Measurements from ENCODE around the gene ALKBH6. TPM values are rescaled to one million over a fixed set of nuclear protein-coding genes. Genes with fewer than 3 reads are reported as not detected.
"Not testable (repeated sequence)": the region's sequence is repeated elsewhere in the genome, so short reads cannot be mapped to it uniquely, and the experiment has no call there.

Gene ALKBH6
- 8.5 TPM for polyA plus RNA-seq (ENCODE audit: insufficient read length)

DNA sequence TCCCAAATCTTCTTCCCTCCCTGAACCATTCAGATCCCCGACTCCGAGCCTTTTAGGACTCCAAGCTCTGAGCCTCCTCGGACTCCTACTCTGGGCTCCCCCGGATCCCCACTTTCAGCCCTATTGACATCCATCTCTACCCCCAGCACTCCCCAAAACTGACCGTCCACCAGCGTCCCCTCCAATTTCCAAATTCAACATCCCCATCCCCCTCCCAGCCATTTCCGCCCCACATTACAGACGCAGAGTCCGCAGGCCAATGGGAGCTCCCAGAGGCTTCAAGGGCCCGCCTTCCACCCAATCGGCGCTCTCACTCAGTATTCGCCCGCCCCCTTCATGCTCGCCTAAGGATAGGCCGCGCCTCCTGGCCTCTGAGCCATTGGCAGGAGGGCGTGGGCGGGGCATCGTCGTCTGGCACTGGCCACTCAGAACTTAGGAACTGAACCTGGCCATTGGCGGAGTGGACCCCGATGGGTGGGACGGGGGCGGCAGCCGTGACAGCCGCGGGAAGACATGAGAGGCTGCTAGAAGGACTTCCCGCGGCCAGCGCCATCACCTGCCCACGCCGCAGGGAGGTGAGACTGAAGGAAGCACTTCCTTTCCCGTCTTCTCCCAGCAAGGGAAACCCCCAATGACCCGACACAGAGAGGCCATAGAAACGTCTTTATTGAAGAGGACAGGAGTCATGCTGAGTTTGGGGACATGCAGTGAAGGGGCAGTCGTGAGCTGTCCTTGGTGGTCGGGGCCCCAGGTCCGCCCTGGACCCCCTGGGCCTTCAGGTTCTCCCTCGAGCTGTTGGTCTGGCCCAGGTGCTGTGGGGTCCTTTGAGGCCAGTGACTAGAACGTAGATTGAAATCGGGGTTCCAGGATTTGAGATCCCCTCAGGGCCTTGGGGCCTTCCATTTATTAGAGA is at the start of gene ALKBH6:
Gene ALKBH6, minus strand, starts transcription at position 202 of the 913 bp plus-strand sequence. CDS start 816 bp downstream, outside the sequence.
- DNase-seq (ENCODE audit: low read depth): peak; percentile 93

GRCh38 chr19:36061367-36061766 is 47.4 kb upstream of the ALKBH6 start:
- no peak for DNase-seq (ENCODE audit: low read depth)

DNA sequence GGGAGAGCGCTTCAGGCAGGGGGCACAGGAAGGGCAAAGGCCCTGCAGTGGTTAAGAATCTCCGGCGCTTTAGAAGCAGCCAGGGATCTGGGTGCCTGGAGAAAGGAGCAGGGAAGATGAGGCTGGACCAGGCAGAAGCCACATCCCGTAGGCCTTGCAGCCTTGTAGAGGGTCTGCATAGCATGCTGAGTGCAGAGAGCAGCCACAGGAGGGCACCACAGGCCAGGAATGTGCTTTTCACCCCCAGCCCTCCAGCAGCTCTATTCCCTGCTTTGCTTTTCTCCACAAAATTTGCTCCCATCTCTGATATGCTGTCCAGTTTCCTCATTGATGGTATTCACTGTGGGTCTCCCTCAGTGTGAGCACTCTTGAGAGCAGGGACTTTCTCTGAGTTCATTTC is 46.4 kb upstream of the ALKBH6 start:
- DNase-seq (ENCODE audit: low read depth): no peak

DNA sequence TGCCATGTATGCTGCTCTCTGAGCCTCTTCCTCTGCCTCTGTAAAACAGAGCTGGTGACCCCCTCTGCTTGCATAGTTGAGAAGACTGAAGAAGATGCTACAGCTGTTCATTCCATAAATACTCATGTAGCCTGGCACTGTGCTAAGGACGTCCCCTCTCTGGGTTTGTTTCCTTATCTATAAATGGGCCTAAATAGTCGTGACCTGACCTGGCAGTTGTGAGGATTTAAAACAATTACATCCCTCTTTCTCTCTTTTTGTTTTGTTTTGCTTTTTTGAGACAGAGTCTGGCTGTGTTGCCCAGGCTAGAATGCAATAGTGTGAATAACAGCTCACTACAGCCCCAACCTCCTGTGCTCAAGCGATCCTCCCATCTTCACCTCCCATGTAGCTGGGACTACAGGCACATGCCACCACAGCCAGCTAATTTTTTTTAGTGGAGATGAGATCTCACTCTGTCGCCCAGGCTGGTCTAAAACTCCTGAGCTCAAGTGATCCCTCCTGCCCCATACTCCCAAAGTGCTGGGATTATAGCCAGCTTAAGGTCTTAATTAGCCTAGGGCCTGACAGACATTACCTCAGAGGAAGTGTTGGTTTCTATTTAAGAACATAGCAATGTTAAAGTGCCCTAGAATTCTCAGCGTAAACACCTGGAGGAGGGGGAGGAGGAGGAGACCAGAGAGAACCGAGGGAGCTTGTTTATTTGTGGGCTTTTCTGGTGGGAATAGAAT is 45.3 kb upstream of the ALKBH6 start:
- DNase-seq (ENCODE audit: low read depth): no peak

DNA sequence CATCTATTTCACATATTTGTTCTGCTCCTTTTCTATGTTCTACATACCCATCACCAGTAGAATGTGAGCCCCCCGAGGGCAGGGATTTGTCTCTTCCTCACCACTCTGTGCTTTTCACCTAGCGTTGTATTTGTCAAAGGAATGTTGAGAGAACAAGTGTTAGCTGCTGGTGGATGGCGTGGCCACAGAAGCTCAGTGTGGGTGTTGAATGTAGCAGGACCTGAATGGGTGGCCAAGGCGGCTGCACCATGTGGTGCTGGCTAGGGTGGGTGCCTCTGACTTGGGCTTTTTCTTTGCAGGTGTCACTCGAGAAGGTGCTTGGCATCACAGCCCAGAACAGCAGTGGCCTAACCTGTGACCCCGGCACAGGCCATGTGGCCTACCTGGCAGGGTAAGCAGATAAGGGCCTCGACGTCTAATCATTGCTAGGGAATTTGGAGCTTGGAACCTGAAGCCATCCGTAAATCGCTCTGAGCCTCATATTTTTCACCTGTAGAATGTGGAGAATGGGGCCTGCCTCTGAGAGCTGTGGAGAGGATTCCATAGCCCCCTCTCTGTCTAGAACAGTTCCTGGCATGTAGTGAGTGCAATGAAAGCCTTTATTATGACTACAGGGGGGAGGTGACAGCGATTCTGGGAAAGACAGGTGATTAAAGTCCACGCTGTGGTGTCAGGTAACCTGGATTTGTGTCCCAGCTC is 44.6 kb upstream of the ALKBH6 start:
- no peak for DNase-seq (ENCODE audit: low read depth)

DNA sequence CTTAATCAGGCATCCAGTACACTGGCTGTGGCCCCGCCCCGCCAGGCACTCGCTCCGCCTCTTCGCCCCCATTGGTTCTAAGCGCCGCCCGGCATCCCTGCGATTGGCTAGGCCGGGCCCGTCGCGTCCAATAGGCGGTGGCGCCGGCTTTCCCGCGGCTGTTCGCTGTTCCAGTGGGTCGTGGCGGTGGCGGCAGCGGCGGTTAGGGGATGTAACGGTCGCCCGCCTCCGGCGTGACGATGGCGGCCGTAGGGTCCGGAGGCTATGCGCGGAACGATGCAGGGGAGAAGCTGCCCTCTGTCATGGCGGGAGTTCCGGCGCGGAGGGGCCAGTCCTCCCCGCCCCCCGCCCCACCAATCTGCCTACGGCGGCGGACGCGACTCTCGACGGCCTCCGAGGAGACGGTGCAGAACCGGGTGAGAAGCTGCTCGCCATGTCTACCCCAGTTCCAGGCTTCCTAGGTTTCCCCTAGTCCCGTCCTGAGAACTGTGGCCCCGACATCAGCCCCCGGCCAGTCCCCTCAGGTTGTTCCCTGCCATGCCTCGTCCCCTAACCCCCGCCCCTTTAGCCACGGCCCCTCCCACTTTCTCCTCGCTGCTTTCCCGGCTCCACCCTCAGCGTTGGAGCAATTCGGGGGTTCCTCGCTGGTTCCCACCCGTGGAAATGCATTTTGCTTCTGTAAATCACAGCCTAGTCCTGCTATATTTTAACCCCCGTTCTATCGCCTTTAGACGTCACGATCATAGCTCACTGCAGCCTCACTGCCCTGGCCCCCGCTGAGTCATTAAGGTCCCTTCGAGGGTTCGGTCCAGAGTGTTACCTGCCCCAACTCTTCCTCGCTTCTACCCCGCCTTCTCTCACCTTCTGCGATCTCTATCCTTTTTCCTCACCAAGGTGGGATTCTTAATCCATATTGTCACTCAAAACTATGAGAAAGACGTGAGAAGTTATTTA is 41.0 kb upstream of the ALKBH6 start, which contains the start of gene WDR62:
Gene WDR62, plus strand, starts transcription at position 165 of the 954 bp plus-strand sequence. Its CDS starts 75 bp downstream, at position 240.
- DNase-seq (ENCODE audit: low read depth): no peak

DNA sequence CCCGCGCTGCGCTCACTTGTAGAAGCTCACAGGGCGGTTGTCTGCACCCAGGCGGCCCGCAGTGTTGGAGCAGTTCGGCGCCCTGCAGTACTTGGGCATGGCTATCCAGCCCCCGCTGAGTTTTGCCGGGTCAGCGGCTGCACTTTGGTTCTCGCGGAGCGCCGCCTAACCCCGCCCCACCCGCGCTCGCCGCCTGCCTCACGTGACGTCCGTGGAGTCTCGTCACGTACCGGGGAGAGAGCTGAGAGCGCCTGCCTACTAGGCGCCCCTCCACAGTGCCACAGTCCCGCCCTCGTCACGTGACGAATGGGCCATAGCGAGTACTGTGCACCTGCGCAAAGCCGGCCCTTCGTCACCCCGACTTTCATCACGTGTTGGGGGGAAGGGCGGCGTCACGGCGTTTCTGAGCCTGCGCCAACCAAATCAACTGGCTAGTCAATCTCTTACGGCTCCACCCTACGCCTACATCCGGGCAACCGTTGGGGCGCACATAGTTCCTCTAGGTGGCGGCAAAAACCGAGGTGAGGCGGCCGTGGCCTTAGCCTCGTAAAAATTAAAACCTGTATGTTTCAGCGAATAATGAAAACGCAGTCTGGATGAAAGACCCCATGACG is 40.2 kb upstream of the ALKBH6 start, which contains the start of gene THAP8:
Gene THAP8, minus strand, starts transcription at position 167 of the 614 bp plus-strand sequence. Its CDS starts 68 bp downstream, at position 99.
- DNase-seq (ENCODE audit: low read depth): peak; percentile 98

DNA sequence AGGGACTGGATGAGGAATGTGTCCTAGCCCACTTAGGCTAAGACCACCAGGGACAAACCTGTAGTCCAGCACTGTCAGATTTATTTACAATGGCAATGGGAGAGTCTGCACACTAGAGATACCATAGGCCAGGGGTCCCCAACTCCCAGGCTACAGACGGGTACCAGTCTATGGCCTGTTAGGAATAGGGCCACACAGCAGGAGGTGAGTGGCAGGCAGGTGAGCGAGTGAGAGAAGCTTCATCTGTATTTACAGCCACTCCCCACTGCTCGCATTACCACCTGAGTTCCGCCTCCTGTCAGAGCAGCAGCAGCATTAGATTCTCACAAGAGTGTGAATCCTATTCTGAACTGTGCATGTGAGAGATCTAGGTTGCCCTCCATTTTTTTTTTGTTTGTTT is 37.6 kb upstream of the ALKBH6 start:
- DNase-seq (ENCODE audit: low read depth): no peak

GRCh38 chr19:36051236-36051635 is 37.2 kb upstream of the ALKBH6 start:
- DNase-seq (ENCODE audit: low read depth): no peak

- no peak for DNase-seq (ENCODE audit: low read depth)
Observed at GRCh38 chr19:36049080-36049698, 35.2 kb upstream of the ALKBH6 start.

GRCh38 chr19:36047835-36048234 is 33.8 kb upstream of the ALKBH6 start:
- DNase-seq (ENCODE audit: low read depth): no peak

DNA sequence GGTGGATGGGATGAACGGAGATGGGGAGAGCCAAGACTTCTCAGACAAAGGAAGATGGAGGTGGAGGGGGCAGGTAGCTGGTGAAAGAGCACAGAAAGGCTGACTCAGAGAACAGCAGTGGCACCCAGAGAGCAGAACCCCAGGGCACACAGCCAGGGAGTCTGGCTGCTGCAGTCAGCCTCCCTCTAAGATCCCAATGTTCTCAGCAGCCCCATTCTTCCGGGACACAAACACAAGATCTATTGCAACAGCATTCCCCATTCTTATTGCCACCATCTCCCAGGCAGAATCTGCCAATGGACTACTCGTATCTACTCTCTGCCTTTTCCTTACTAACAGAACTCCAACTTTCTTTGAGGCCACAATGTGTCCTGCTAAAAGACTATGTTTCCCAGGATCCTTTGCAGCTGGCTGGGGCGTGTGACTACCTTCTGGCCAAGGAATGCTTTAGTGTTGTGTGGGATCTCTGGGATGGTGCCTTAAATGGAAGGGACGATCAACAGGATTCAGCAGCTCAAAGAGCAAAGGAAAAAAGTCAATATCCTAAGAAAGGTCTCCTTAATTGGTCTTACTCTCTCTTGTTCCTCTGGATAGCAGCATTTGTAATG is 32.5 kb upstream of the ALKBH6 start:
- no peak for DNase-seq (ENCODE audit: low read depth)

DNA sequence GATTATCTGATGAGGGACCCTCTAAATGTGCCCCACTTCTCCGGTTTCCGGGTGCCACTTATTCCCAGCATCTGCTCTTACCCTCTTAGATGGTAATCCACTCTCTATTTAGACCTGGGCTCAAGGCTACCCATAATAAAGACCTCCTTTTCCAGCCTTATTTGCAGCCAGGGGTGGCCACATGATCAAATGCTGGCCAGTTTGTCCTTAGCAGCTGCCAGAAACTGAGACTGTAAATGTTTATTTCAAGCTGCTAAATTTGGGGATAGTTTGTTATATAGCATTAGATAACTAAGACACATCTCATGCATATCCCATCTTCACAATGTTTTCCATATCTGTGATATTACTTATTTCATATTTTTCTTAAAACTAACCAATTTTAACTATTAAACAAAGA is 29.9 kb upstream of the ALKBH6 start:
- no peak for DNase-seq (ENCODE audit: low read depth)

GRCh38 chr19:36041831-36042230 is 27.8 kb upstream of the ALKBH6 start:
- DNase-seq (ENCODE audit: low read depth): no peak

GRCh38 chr19:36041092-36041491 is 27.1 kb upstream of the ALKBH6 start:
- DNase-seq (ENCODE audit: low read depth): not testable (repeated sequence)

- no peak for DNase-seq (ENCODE audit: low read depth)
Observed at GRCh38 chr19:36040495-36040894, 26.5 kb upstream of the ALKBH6 start.

- no peak for DNase-seq (ENCODE audit: low read depth)
Observed at GRCh38 chr19:36032251-36033104, 18.5 kb upstream of the ALKBH6 start, which contains the start of gene CLIP3. Gene CLIP3 (minus strand): TSS chr19:36032873. CDS start chr19:36032357, 516 bp downstream.

GRCh38 chr19:36031308-36031707 is 17.3 kb upstream of the ALKBH6 start:
- no peak for DNase-seq (ENCODE audit: low read depth)
